Measurements from ENCODE around the gene COL10A1. TPM values are rescaled to one million over a fixed set of nuclear protein-coding genes. Genes with fewer than 3 reads are reported as not detected.

COL10A1 gene
- total RNA-seq: not detected in 2 replicates
- long read RNA-seq, partial matches to known transcripts: 0 of 2 reads
- long read RNA-seq, other reads (novel, unspliced or antisense): 2 of 2 reads

DNA sequence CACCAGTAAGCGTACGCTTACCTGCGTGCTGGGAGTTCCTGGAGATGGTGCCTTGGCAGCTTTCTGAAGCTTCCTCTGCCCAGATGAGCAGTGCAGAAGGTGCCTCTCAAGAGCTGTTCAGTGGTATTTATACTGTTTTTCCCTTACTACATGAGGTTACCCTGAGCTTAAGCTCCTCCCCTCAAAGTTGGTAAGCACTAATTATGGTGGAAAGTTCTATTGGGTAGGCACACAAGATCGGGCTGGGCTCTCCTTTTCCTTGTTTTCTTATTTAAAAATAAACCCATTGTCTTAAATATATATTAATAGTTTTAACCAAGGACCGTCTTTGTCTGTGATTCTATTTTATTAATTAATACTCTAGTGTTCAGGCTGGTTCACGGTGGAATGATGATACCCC is at the start of gene COL10A1:
Gene COL10A1 (minus strand): TSS at position 101 of the 400 bp plus-strand sequence. CDS start 640 bp downstream, outside the sequence.
- Mint-ChIP-seq H3K4me3 (ENCODE audit: low read depth) (no peak within 1 kb of the TSS), H3K4me1 (ENCODE audit: low read depth) (no peaks in the 10 kb centered on the region), H3K27ac (no peak within 1 kb of the TSS), H3K9me3 (ENCODE audit: low read depth) (no peaks in the 10 kb centered on the region), H3K27me3 (no peaks in the 10 kb centered on the region), H3K36me3 (ENCODE audit: insufficient read depth) (peaks cover 9% of the 10 kb centered on the region)
- DNase-seq (ENCODE audit: low spot score, unreplicated experiment): no peak
- TF ChIP-seq, protein P1, sequence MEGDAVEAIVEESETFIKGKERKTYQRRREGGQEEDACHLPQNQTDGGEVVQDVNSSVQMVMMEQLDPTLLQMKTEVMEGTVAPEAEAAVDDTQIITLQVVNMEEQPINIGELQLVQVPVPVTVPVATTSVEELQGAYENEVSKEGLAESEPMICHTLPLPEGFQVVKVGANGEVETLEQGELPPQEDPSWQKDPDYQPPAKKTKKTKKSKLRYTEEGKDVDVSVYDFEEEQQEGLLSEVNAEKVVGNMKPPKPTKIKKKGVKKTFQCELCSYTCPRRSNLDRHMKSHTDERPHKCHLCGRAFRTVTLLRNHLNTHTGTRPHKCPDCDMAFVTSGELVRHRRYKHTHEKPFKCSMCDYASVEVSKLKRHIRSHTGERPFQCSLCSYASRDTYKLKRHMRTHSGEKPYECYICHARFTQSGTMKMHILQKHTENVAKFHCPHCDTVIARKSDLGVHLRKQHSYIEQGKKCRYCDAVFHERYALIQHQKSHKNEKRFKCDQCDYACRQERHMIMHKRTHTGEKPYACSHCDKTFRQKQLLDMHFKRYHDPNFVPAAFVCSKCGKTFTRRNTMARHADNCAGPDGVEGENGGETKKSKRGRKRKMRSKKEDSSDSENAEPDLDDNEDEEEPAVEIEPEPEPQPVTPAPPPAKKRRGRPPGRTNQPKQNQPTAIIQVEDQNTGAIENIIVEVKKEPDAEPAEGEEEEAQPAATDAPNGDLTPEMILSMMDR (IDR thresholded peaks at IDR 0.05; ENCODE audit: unreplicated experiment): no peak

DNA sequence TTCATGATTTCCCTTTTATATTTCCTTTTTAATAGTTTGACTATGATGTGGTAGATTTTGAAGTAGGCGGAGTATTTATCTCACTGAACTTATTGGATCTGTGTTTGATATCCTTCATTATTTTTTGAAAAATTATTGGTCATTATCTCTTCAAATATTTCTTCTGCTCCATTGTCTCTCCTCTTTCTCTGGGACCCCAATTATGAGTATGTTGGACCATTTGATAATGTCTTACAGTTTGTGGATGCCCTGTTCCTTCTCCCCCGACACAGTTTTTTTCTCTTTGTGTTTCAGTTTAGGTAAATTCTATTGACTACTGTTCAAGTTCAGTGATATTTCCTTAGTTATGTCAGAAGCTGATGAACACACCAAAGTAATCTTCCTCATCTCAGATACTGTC is 49.4 kb upstream of the COL10A1 start:
- DNase-seq (ENCODE audit: low spot score, unreplicated experiment): no peak
- no peak overlapping the region for H3K4me3 Mint-ChIP-seq (ENCODE audit: low read depth)
- no peaks in the 10 kb centered on the region for H3K27me3 Mint-ChIP-seq
- TF ChIP-seq, protein P1 (IDR thresholded peaks at IDR 0.05; ENCODE audit: unreplicated experiment): no peak
- H3K27ac Mint-ChIP-seq: no peak overlapping the region
- H3K36me3 Mint-ChIP-seq (ENCODE audit: insufficient read depth): peaks cover 21% of the 10 kb centered on the region
- peaks cover 1% of the 10 kb centered on the region for H3K4me1 Mint-ChIP-seq (ENCODE audit: low read depth)
- peaks cover 11% of the 10 kb centered on the region for H3K9me3 Mint-ChIP-seq (ENCODE audit: low read depth)

DNA sequence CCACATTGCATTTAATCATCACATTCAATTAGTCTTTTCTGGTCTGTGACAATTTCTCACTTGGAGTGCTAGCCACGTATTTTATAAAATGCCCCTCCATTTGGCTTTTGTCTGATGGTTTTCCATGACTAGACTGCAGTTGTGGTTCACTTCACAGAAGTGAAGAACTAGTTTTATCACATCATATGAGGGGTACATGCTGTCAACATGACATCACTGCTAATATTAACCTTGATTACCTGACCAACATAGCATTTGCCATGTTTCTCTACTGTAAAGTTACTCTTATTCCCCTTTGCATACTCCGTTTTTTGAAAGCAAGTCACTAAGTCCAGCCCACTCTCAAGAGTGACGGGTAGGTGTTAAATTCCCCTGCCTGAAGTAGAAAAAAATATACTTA is 48.0 kb upstream of the COL10A1 start:
- Mint-ChIP-seq H3K4me1 (ENCODE audit: low read depth) (no peaks in the 10 kb centered on the region), H3K36me3 (ENCODE audit: insufficient read depth) (peaks cover 23% of the 10 kb centered on the region), H3K4me3 (ENCODE audit: low read depth) (no peak overlapping the region), H3K27me3 (no peaks in the 10 kb centered on the region), H3K9me3 (ENCODE audit: low read depth) (peaks cover 14% of the 10 kb centered on the region), H3K27ac (no peak overlapping the region)
- TF ChIP-seq, protein P1 (IDR thresholded peaks at IDR 0.05; ENCODE audit: unreplicated experiment): no peak
- DNase-seq (ENCODE audit: low spot score, unreplicated experiment): no peak

DNA sequence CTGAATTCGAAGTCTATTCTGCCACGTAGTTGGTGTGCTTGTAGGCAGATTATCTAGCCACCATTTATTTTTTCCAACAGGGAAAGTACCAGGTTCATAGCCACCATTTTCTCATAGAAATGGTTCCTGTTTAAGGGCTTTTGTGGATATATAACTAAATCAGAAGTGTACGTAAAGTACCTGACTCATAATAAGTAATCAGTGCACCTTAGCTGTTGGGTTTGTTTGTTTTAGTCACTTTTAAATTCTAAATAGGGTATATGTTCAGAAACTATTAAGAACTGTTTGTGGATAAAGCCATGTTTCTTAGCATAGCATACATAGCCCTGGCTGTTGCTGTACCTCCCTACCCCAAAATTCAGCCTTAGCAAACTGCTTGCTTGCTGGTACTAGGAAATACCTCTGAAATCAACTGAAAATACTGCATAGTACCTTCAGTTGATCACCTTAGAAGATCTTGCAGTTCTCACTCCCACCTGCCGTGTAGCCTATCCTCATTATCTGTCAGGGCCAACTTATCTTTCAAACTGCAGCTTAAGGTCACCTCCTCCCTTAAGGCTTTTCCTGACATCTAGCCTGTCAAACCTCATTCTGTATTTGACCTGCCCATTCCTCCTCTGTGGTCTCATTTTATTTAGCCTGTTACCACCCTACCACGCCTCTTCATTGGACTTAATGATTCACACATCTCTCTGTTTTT is 44.6 kb upstream of the COL10A1 start:
- TF ChIP-seq, protein P1 (IDR thresholded peaks at IDR 0.05; ENCODE audit: unreplicated experiment): no peak
- no peak overlapping the region for H3K4me3 Mint-ChIP-seq (ENCODE audit: low read depth)
- peaks cover 19% of the 10 kb centered on the region for H3K9me3 Mint-ChIP-seq (ENCODE audit: low read depth)
- H3K27ac Mint-ChIP-seq: no peak overlapping the region
- no peaks in the 10 kb centered on the region for H3K27me3 Mint-ChIP-seq
- DNase-seq (ENCODE audit: low spot score, unreplicated experiment): no peak
- peaks cover 27% of the 10 kb centered on the region for H3K36me3 Mint-ChIP-seq (ENCODE audit: insufficient read depth)
- H3K4me1 Mint-ChIP-seq (ENCODE audit: low read depth): no peaks in the 10 kb centered on the region

DNA sequence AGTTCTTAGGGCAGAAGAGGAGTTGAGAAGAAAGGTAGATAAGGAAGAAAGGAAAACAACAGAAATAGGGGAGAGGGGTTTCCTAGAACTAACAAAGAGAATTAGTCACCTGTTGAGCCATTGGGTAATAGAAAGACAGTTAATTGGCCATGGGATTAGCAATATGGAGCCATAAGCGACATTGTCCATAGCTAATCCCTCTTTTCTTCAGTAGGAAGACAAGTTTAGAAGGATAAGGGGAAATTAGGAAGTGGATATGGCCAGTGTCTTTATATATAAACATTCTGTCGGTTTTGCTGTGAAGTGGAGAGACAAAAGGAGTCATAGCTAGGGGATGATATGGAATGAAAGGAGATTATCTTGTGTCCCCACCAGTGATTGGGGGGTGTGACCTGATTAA is 43.9 kb upstream of the COL10A1 start:
- H3K9me3 Mint-ChIP-seq (ENCODE audit: low read depth): peaks cover 17% of the 10 kb centered on the region

More for the DNA sequence above, 43.9 kb upstream of the COL10A1 start:
- Mint-ChIP-seq H3K27me3 (no peaks in the 10 kb centered on the region), H3K4me3 (ENCODE audit: low read depth) (no peak overlapping the region), H3K27ac (no peak overlapping the region), H3K36me3 (ENCODE audit: insufficient read depth) (peaks cover 25% of the 10 kb centered on the region), H3K4me1 (ENCODE audit: low read depth) (no peaks in the 10 kb centered on the region)
- TF ChIP-seq, protein P1 (IDR thresholded peaks at IDR 0.05; ENCODE audit: unreplicated experiment): no peak
- no peak for DNase-seq (ENCODE audit: low spot score, unreplicated experiment)

Measured in progenitor cell of endocrine pancreas (in vitro differentiated cells).